Measurements from ENCODE around the gene MYRIP. TPM values are rescaled to one million over a fixed set of nuclear protein-coding genes. Genes with fewer than 3 reads are reported as not detected.

Gene MYRIP
- total and polyA plus RNA-seq, 11 donors = 0.42 to 2.2 (median 0.90) TPM

- Histone ChIP-seq H3K9me3 (no peaks in the 10 kb centered on the region), H3K27me3 (no peaks in the 10 kb centered on the region), H3K36me3 (peaks cover 0 to 8% (median 0%) of the 10 kb centered on the region in 9 donors), H3K4me1 (peaks cover 0 to 41% (median 7%) of the 10 kb centered on the region in 12 donors), H3K27ac (peak overlapping the region; percentile 40 to 85 (median 79)), H3K4me3 (no peak overlapping the region)
- WGBS, 4 donors = 35 to 54% (median 46%) methylated on average over 3 to 4 of the region's 4 CpGs
- DNase-seq (no peak), ATAC-seq (no peak)
- TF ChIP-seq CTCF (IDR thresholded peaks at IDR 0.05) = no peak
- no peak for TF ChIP-seq POLR2A (IDR thresholded peaks at IDR 0.05)
- intact Hi-C loops (cut with DNase I) = loop anchor here in 3 of 10 donors (5.0 kb wide), 1 partner anchor 44 kb away; no protein-coding TSS in a partner anchor
These were observed 482.1 kb downstream of the MYRIP start for GRCh38 chr3:40291471-40291870.

- intact Hi-C loops (cut with DNase I) = loop anchor here in 3 of 10 donors (5.0 kb wide), 1 partner anchor 45 kb away; no protein-coding TSS in a partner anchor
- no peak for TF ChIP-seq POLR2A (IDR thresholded peaks at IDR 0.05)
- TF ChIP-seq CTCF (IDR thresholded peaks at IDR 0.05) = no peak
- peak; percentile 86 to 94 (median 89) for ATAC-seq
- no peak overlapping the region for H3K4me3 ChIP-seq
- WGBS, 4 donors = 32 to 58% (median 44%) methylated on average over 4 of the region's 4 CpGs
- no peaks in the 10 kb centered on the region for H3K27me3 ChIP-seq
- H3K27ac ChIP-seq = peak overlapping the region; percentile 6 to 85 (median 79)
- H3K4me1 ChIP-seq = peaks cover 0 to 38% (median 7%) of the 10 kb centered on the region in 12 donors
- no peaks in the 10 kb centered on the region for H3K9me3 ChIP-seq
- peaks cover 0 to 13% (median 0%) of the 10 kb centered on the region in 9 donors for H3K36me3 ChIP-seq
- peak in 4 of 5 donors; percentile 50 to 71 (median 58) for DNase-seq
These were observed 483.4 kb downstream of the MYRIP start for GRCh38 chr3:40292637-40293349.

- Histone ChIP-seq H3K9me3 (no peaks in the 10 kb centered on the region), H3K4me1 (peaks cover 0 to 39% (median 10%) of the 10 kb centered on the region in 12 donors), H3K36me3 (peaks cover 0 to 21% (median 0%) of the 10 kb centered on the region in 9 donors), H3K27me3 (no peaks in the 10 kb centered on the region), H3K4me3 (no peak overlapping the region), H3K27ac (peak overlapping the region in 4 of 12 donors; percentile 6 to 85 (median 28))
- no peak for TF ChIP-seq POLR2A (IDR thresholded peaks at IDR 0.05)
- no peak for TF ChIP-seq CTCF (IDR thresholded peaks at IDR 0.05)
- intact Hi-C loops (cut with DNase I) = loop anchor here in 3 of 10 donors (5.0 kb wide), 1 partner anchor 47 kb away; no protein-coding TSS in a partner anchor
- DNase-seq (no peak), ATAC-seq (no peak)
- 90 to 100% (median 96%) methylated on average over 1 of the region's 1 CpG for WGBS, 4 donors
These were observed 485.0 kb downstream of the MYRIP start for GRCh38 chr3:40294434-40294833.

- no peak for ATAC-seq
- Histone ChIP-seq H3K27ac (no peak overlapping the region), H3K4me1 (peaks cover 0 to 33% (median 12%) of the 10 kb centered on the region in 12 donors), H3K27me3 (no peaks in the 10 kb centered on the region), H3K9me3 (peaks cover 0 to 7% (median 0%) of the 10 kb centered on the region in 12 donors), H3K4me3 (no peak overlapping the region), H3K36me3 (peaks cover 0 to 39% (median 5%) of the 10 kb centered on the region in 9 donors)
- 94 to 98% (median 97%) methylated on average over 2 of the region's 2 CpGs for WGBS, 4 donors
- intact Hi-C loops (cut with DNase I) = no loop called here
- no peak for TF ChIP-seq POLR2A (IDR thresholded peaks at IDR 0.05)
- no peak for TF ChIP-seq CTCF (IDR thresholded peaks at IDR 0.05)
- no peak for DNase-seq
These were observed 488.7 kb downstream of the MYRIP start for GRCh38 chr3:40298075-40298474.
